Retinal pigment epithelial cell (primary cell): Measurements from ENCODE around the gene KANSL1.

Experiments used
- DNase-seq: peaks from one replicate; pipeline ENCODE4 v3.0.0-alpha.2; 2010; ENCODE audit warnings: low read depth
- H3K4me3 ChIP-seq: 2 replicates; pipeline ENCODE4 v1.5.1; 2011; ENCODE audit warnings: mild to moderate bottlenecking, low read length, control low read depth, moderate library complexity
- TF ChIP-seq, protein P1 (sequence below): conservative IDR thresholded peaks from 2 replicates; pipeline ENCODE4 v1.5.1; 2011; ENCODE audit warnings: low read depth, low read length, control low read depth, inconsistent platforms

The KANSL1 gene

DNA sequence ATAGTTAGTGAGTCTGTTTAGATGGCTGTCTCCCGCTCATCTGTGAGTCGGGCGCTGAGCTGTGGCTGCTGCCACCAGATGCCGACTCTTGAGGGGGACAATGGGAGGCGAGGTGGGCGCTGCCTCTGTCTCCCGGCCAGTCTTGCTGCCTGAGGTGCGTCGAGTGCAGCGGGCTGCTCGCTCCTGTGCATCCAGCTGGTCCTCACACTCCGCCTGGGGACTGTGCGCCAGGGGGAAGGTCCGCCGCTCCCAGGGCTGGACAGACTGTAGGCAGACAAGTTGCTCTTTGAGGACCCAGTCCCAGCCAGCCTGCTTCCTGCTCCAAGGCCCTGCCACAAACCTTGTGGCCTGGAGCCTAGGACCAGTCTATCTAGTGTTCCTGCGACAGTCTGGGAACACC lies 161.8 kb downstream of the KANSL1 start:
- TF ChIP-seq, protein P1, sequence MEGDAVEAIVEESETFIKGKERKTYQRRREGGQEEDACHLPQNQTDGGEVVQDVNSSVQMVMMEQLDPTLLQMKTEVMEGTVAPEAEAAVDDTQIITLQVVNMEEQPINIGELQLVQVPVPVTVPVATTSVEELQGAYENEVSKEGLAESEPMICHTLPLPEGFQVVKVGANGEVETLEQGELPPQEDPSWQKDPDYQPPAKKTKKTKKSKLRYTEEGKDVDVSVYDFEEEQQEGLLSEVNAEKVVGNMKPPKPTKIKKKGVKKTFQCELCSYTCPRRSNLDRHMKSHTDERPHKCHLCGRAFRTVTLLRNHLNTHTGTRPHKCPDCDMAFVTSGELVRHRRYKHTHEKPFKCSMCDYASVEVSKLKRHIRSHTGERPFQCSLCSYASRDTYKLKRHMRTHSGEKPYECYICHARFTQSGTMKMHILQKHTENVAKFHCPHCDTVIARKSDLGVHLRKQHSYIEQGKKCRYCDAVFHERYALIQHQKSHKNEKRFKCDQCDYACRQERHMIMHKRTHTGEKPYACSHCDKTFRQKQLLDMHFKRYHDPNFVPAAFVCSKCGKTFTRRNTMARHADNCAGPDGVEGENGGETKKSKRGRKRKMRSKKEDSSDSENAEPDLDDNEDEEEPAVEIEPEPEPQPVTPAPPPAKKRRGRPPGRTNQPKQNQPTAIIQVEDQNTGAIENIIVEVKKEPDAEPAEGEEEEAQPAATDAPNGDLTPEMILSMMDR = no peak
- DNase-seq = no peak
- no peak overlapping the region for H3K4me3 ChIP-seq

DNA sequence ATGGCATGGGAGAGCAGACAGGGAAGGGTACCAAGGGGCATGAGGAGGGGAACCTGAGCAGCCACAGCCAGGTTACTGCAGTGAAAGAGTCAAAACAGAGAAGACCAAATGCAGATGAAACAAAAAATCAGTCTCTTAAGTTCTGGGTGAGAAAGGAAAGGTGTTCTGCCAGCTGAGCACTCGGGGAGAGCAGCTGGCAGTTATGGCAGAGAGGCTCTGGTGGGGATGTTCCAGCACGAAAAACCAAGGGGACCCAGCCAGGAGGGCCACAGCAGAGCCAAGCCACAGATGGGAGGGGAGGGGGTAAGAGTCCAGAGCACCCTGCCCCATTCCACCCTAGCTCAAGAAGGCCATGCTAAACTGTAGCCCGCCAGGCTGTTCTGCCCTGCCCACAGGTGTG lies 162.5 kb downstream of the KANSL1 start:
- no peak for DNase-seq
- TF ChIP-seq, protein P1 = no peak
- H3K4me3 ChIP-seq = no peak overlapping the region

DNA sequence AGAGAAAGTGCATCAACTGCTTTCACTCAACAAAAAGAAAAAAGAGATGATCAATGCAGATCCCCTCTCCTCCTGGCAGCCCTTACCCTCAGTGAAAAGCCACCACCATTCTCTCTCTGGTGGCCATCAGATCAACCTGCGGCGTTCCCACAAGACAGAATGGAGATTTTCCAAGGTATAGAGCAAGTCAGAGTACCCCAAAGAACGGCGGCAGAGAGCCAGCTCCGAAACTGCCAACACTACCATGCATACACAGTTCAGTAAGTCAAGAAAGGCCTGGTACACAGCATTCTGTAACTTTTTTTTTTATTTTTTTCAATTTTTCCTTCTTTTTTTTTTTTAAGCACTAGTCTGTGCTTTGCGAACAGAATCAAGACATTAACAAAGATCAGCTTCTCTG lies 163.6 kb downstream of the KANSL1 start:
- no peak for DNase-seq
- no peak overlapping the region for H3K4me3 ChIP-seq
- TF ChIP-seq, protein P1 = no peak

DNA sequence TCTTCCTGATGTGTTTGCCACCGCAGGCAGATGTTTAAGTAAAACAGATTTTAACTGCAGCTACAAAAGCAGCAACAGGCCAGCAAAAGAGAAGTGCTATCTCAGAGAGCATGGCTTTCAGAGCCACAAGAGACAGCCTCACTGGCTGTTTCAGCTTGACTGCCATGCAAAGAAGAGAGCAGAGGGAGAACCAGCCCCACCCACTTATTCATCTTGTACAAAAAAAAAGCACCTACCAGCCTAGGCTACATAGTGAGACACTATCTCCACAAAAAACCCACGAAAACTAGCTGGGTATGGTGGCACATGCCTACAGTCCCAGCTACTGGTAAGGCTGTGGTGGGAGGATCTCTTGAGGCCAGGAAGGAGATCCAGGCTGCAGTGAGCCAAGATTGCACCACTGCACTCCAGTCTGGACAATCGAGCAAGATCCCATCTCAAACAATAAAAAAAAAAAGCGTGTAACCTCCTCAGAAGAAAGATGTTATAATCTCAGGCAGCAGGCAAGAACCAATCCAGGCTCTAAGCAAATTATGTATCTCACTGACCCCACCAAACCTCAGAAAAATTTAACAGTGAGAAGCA lies 164.2 kb downstream of the KANSL1 start:
- DNase-seq = no peak
- TF ChIP-seq, protein P1 = no peak
- H3K4me3 ChIP-seq = no peak overlapping the region

DNA sequence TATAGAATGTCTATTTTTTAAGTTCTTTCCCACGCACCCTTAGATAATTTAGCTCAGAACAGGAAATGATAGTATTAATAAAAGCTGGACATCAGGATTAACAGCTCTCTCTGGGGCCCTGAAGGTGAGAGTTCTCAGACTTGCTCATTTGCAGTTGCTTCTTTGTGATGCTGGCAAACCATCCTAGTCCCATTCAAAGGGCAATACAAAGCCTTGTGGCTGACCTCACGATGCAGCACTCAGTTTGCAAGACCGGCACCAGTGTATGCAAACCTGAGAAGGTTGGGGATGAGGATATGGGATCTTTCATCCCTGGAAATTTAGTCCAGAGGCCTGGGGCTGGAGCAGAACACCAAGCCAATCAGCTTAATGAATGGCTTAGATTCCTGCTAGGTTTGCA lies 164.9 kb downstream of the KANSL1 start:
- DNase-seq = no peak
- TF ChIP-seq, protein P1 = no peak
- no peak overlapping the region for H3K4me3 ChIP-seq

DNA sequence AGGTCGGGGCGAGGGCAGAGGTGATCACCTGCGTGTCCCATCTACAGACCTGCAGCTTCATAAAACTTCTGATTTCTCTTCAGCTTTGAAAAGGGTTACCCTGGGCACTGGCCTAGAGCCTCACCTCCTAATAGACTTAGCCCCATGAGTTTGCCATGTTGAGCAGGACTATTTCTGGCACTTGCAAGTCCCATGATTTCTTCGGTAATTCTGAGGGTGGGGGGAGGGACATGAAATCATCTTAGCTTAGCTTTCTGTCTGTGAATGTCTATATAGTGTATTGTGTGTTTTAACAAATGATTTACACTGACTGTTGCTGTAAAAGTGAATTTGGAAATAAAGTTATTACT lies 165.3 kb downstream of the KANSL1 start:
- no peak overlapping the region for H3K4me3 ChIP-seq
- TF ChIP-seq, protein P1 = no peak
- DNase-seq = no peak

DNA sequence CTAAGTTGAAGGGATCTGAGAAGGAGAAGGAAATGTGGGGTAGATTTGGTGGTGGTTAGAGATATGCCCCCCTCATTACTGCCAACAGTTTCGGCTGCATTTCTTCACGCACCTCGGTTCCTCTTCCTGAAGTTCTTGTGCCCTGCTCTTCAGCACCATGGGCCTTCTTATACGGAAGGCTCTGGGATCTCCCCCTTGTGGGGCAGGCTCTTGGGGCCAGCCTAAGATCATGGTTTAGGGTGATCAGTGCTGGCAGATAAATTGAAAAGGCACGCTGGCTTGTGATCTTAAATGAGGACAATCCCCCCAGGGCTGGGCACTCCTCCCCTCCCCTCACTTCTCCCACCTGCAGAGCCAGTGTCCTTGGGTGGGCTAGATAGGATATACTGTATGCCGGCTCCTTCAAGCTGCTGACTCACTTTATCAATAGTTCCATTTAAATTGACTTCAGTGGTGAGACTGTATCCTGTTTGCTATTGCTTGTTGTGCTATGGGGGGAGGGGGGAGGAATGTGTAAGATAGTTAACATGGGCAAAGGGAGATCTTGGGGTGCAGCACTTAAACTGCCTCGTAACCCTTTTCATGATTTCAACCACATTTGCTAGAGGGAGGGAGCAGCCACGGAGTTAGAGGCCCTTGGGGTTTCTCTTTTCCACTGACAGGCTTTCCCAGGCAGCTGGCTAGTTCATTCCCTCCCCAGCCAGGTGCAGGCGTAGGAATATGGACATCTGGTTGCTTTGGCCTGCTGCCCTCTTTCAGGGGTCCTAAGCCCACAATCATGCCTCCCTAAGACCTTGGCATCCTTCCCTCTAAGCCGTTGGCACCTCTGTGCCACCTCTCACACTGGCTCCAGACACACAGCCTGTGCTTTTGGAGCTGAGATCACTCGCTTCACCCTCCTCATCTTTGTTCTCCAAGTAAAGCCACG lies 165.9 kb downstream of the KANSL1 start:
- no peak for DNase-seq
- H3K4me3 ChIP-seq = no peak overlapping the region
- TF ChIP-seq, protein P1 = no peak
